Renal cortex interstitium (tissue), 11 donors: ENCODE results near the gene CD151. TPM values are rescaled to one million over a fixed set of nuclear protein-coding genes. Genes with fewer than 3 reads are reported as not detected.
A peak's percentile ranks its signal among the peaks of the same experiment; 100 is the strongest.

Experiments used
- DNase-seq, 11 donors: peaks; one replicate each; pipeline ENCODE4 v3.0.0-alpha.2; 2013; ENCODE audit warnings: low read depth in 9 of 11, low spot score in 4 of 11; ENCODE audit errors: extremely low read depth in 1 of 11
- polyA plus RNA-seq, 3 donors: library from polyadenylated mRNA; unstranded; fragments of 120-200 nt; gene quantifications; one replicate each; pipeline ENCODE4 v1.2.1, GENCODE V29; 2013; ENCODE audit not compliant: insufficient read length in 3 of 3

The CD151 gene
- polyA plus RNA-seq, 3 donors, result 140 to 214 (median 206) TPM

- peak in 6 of 11 donors; percentile 77 to 89 (median 82) for DNase-seq
These were observed 12.2 kb downstream of the CD151 start for GRCh38 chr11:844693-845644.

GRCh38 chr11:845872-846495 is 13.2 kb downstream of the CD151 start:
- DNase-seq, result no peak

- DNase-seq, result no peak
These were observed 13.8 kb downstream of the CD151 start for GRCh38 chr11:846496-847098.

GRCh38 chr11:847876-848275 is 15.1 kb downstream of the CD151 start:
- no peak for DNase-seq

GRCh38 chr11:848380-848931 is 15.7 kb downstream of the CD151 start:
- no peak for DNase-seq

GRCh38 chr11:849104-849824 is 16.5 kb downstream of the CD151 start:
- no peak for DNase-seq

- DNase-seq, result no peak
These were observed 17.4 kb downstream of the CD151 start for GRCh38 chr11:849951-850774.

GRCh38 chr11:850775-851763 is 18.3 kb downstream of the CD151 start:
- no peak for DNase-seq

- no peak for DNase-seq
These were observed 20.0 kb downstream of the CD151 start for GRCh38 chr11:852762-853161.

GRCh38 chr11:853682-854448 is 21.1 kb downstream of the CD151 start:
- no peak for DNase-seq

GRCh38 chr11:854601-855329 is 22.0 kb downstream of the CD151 start:
- DNase-seq, result no peak

- no peak for DNase-seq
These were observed 22.6 kb downstream of the CD151 start for GRCh38 chr11:855330-855674.

GRCh38 chr11:855796-856195 is 23.0 kb downstream of the CD151 start:
- DNase-seq, result no peak

GRCh38 chr11:856397-856796 is 23.6 kb downstream of the CD151 start:
- no peak for DNase-seq

- DNase-seq, result no peak
These were observed 25.5 kb downstream of the CD151 start for GRCh38 chr11:858053-858761.
